WTC11 (cell line): ENCODE measurements around the gene PAPLN. TPM values are rescaled to one million over a fixed set of nuclear protein-coding genes. Genes with fewer than 3 reads are reported as not detected.

Source experiments
- ATAC-seq: fragments of 200-7000 bp; cut with Tn5 transposase; 2 replicates; pipeline ENCODE4 v1.10.0; 2021; ENCODE audit warnings: mild to moderate bottlenecking, moderate library complexity
- CTCF ChIA-PET: fragments of 300-600 bp; sonication (Branson Sonifier 250); formaldehyde crosslinking; loops from one replicate; lab custom pipeline; 2021; ENCODE audit warnings: antibody characterized with exemption; lab: Charles Lee
- POLR2A ChIA-PET: fragments of 350-600 bp; sonication (Branson Sonifier 250); formaldehyde crosslinking; loops from one replicate; lab custom pipeline; 2021; ENCODE audit warnings: antibody characterized with exemption; lab: Charles Lee
- DNase-seq: peaks from one replicate; pipeline ENCODE4 v3.0.0; 2021; ENCODE audit warnings: low spot score
- H3K27ac Mint-ChIP-seq: 2 replicates; pipeline ENCODE4 v1.8.0; 2021; ENCODE audit warnings: mixed read lengths
- H3K27me3 Mint-ChIP-seq: 2 replicates; pipeline ENCODE4 v1.8.0; 2021; ENCODE audit warnings: low read depth, mild to moderate bottlenecking, moderate library complexity, mixed read lengths
- H3K36me3 Mint-ChIP-seq: 2 replicates; pipeline ENCODE4 v1.8.0; 2021; ENCODE audit warnings: mixed read lengths
- H3K4me1 Mint-ChIP-seq: 2 replicates; pipeline ENCODE4 v1.8.0; 2022; ENCODE audit warnings: mixed read lengths
- H3K4me3 Mint-ChIP-seq: 2 replicates; pipeline ENCODE4 v1.8.0; 2021; ENCODE audit warnings: mild to moderate bottlenecking, moderate library complexity, mixed read lengths
- H3K9me3 Mint-ChIP-seq: 2 replicates; pipeline ENCODE4 v1.8.0; 2021; ENCODE audit warnings: mixed read lengths
- CBFB ChIP-seq: sonication (generic); formaldehyde crosslinking; IDR thresholded peaks from 2 replicates; pipeline ENCODE4 v1.8.1; 2022; ENCODE audit warnings: mild to moderate bottlenecking, low read depth, missing genetic modification reagents
- ELF4 ChIP-seq: sonication (generic); formaldehyde crosslinking; IDR thresholded peaks from 2 replicates; pipeline ENCODE4 v1.8.1; 2022; ENCODE audit warnings: low read depth, mild to moderate bottlenecking, moderate library complexity, missing genetic modification reagents
- ESRRA ChIP-seq: sonication (generic); formaldehyde crosslinking; IDR thresholded peaks from 2 replicates; pipeline ENCODE4 v1.8.1; 2022; ENCODE audit warnings: mild to moderate bottlenecking, missing genetic modification reagents, borderline replicate concordance
- FOXP1 ChIP-seq: sonication (generic); formaldehyde crosslinking; IDR thresholded peaks from 2 replicates; pipeline ENCODE4 v1.8.0; 2022; ENCODE audit warnings: missing genetic modification reagents, mild to moderate bottlenecking, moderate library complexity, borderline replicate concordance
- JUN ChIP-seq: sonication (generic); formaldehyde crosslinking; IDR thresholded peaks from 2 replicates; pipeline ENCODE4 v1.8.0; 2023; ENCODE audit warnings: mild to moderate bottlenecking, missing genetic modification reagents
- MXD4 ChIP-seq: fragments of 250-450 bp; sonication (Bioruptor Pico); IDR thresholded peaks from 2 replicates; pipeline ENCODE4 v1.8.0; 2021; ENCODE audit warnings: mild to moderate bottlenecking, moderate library complexity, borderline replicate concordance
- NFE2L1 ChIP-seq: sonication (generic); formaldehyde crosslinking; IDR thresholded peaks from 2 replicates; pipeline ENCODE4 v1.8.1; 2023; ENCODE audit warnings: missing genetic modification reagents
- NR1H2 ChIP-seq: sonication (generic); formaldehyde crosslinking; IDR thresholded peaks from 2 replicates; pipeline ENCODE4 v1.9.0; 2021; ENCODE audit warnings: mild to moderate bottlenecking, moderate library complexity, missing genetic modification reagents
- SOX15 ChIP-seq: fragments of 250-450 bp; sonication (Bioruptor Pico); IDR thresholded peaks from 2 replicates; pipeline ENCODE4 v1.9.0; 2021; ENCODE audit warnings: mild to moderate bottlenecking
- ZBTB21 ChIP-seq: sonication (generic); formaldehyde crosslinking; IDR thresholded peaks from 2 replicates; pipeline ENCODE4 v1.8.1; 2023; ENCODE audit warnings: mild to moderate bottlenecking, missing genetic modification reagents, borderline replicate concordance
- ZNF317 ChIP-seq: sonication (generic); formaldehyde crosslinking; IDR thresholded peaks from 2 replicates; pipeline ENCODE4 v1.8.1; 2023; ENCODE audit warnings: low read depth, mild to moderate bottlenecking, moderate library complexity, missing genetic modification reagents, borderline replicate concordance
- total RNA-seq: library from RNA; stranded (reverse); gene quantifications from 3 replicates; pipeline ENCODE4 v1.2.3, GENCODE V29; 2021
- TF ChIP-seq, protein P1 (sequence below): sonication (generic); formaldehyde crosslinking; IDR thresholded peaks from 2 replicates; pipeline ENCODE4 v1.8.0; 2022; ENCODE audit warnings: mild to moderate bottlenecking, missing genetic modification reagents
- TF ChIP-seq, protein P2 (sequence below): sonication (generic); formaldehyde crosslinking; IDR thresholded peaks from 2 replicates; pipeline ENCODE4 v1.8.1; 2023; ENCODE audit warnings: mild to moderate bottlenecking, moderate library complexity, missing genetic modification reagents
- TF ChIP-seq, protein P3 (sequence below): sonication (generic); formaldehyde crosslinking; conservative IDR thresholded peaks from 2 replicates; pipeline ENCODE4 v1.8.1; 2023; ENCODE audit warnings: mild to moderate bottlenecking, low read depth, missing genetic modification reagents, moderate library complexity
- TF ChIP-seq, protein P4 (sequence below): sonication (generic); formaldehyde crosslinking; IDR thresholded peaks from 2 replicates; pipeline ENCODE4 v1.8.0; 2023; ENCODE audit warnings: missing genetic modification reagents
- TF ChIP-seq, protein P5 (sequence below): fragments of 250-450 bp; sonication (Bioruptor Pico); IDR thresholded peaks from 2 replicates; pipeline ENCODE4 v1.9.0; 2021; ENCODE audit warnings: mild to moderate bottlenecking
- TF ChIP-seq, protein P6 (sequence below): sonication (generic); formaldehyde crosslinking; IDR thresholded peaks from 2 replicates; pipeline ENCODE4 v1.8.1; 2022; ENCODE audit warnings: missing genetic modification reagents, borderline replicate concordance
- TF ChIP-seq, protein P7 (sequence below): sonication (generic); formaldehyde crosslinking; IDR thresholded peaks from 2 replicates; pipeline ENCODE4 v1.8.0; 2022; ENCODE audit warnings: mild to moderate bottlenecking, missing genetic modification reagents
- TF ChIP-seq, protein P8 (sequence below): sonication (generic); formaldehyde crosslinking; IDR thresholded peaks from 2 replicates; pipeline ENCODE4 v1.8.1; 2022; ENCODE audit warnings: mild to moderate bottlenecking, moderate library complexity, missing genetic modification reagents
- TF ChIP-seq, protein P9 (sequence below): sonication (generic); formaldehyde crosslinking; IDR thresholded peaks from 2 replicates; pipeline ENCODE4 v1.8.0; 2022; ENCODE audit warnings: mild to moderate bottlenecking, missing genetic modification reagents

The PAPLN gene
- total RNA-seq, 1 experiment from 2014 or later, result 9.3 TPM

DNA sequence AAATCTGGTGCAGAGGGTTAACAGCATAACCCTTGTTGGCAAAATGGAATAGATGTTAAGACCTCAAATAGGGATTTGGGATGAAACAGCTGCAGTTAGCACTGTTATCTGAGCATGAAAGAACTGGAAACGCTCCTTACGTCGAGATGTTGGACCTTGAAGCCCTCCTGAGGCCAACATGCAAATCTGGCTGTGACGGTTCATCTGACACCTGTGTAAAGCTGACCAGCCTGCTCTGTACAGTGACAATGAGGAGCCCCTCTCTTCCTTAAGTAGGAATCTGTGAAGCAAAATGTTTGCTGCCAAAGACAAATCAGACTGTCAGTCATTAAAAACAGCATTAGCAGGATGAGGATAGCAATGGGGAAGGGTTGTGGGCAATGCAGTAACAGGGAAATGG is 36.5 kb downstream of the PAPLN start (continued):
- no peak for TF ChIP-seq CBFB (CRISPR knock-in tag)
- TF ChIP-seq, protein P1, sequence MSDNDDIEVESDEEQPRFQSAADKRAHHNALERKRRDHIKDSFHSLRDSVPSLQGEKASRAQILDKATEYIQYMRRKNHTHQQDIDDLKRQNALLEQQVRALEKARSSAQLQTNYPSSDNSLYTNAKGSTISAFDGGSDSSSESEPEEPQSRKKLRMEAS (CRISPR knock-in tag), result no peak
- TF ChIP-seq FOXP1, result no peak

DNA sequence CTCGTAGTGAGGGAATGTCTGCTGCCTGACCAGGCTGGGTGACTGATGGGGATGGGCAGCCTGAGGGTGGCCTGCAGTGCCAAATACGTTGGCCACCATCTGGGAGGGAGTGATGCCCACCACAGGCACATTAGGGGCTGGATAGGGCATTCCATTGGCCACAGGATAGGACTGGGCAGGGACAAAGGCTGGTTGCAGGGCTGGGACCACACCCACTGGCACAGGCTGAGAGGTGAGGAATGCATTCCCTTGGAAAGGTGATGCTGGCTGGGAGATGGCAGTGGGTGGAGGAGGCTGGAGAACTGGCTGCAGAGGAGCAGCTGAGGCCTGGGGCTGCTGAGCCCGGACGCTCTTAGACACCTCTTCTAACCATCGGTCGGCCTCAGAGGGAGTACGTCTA is 39.5 kb downstream of the PAPLN start:
- H3K36me3 Mint-ChIP-seq, result peaks cover 25% of the 10 kb centered on the region
- no peak overlapping the region for H3K4me3 Mint-ChIP-seq
- peaks cover 6% of the 10 kb centered on the region for H3K4me1 Mint-ChIP-seq
- H3K27ac Mint-ChIP-seq, result no peak overlapping the region
- no peaks in the 10 kb centered on the region for H3K9me3 Mint-ChIP-seq
- ChIA-PET POLR2A (no interaction called here), CTCF (no interaction called here)
- ATAC-seq (peak; percentile 24; the same call in 1 of the 2 replicates), DNase-seq (no peak)
- peaks cover 2% of the 10 kb centered on the region for H3K27me3 Mint-ChIP-seq
- TF ChIP-seq, protein P2, sequence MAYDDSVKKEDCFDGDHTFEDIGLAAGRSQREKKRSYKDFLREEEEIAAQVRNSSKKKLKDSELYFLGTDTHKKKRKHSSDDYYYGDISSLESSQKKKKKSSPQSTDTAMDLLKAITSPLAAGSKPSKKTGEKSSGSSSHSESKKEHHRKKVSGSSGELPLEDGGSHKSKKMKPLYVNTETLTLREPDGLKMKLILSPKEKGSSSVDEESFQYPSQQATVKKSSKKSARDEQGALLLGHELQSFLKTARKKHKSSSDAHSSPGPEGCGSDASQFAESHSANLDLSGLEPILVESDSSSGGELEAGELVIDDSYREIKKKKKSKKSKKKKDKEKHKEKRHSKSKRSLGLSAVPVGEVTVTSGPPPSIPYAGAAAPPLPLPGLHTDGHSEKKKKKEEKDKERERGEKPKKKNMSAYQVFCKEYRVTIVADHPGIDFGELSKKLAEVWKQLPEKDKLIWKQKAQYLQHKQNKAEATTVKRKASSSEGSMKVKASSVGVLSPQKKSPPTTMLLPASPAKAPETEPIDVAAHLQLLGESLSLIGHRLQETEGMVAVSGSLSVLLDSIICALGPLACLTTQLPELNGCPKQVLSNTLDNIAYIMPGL, result no peak
- TF ChIP-seq, protein P3, sequence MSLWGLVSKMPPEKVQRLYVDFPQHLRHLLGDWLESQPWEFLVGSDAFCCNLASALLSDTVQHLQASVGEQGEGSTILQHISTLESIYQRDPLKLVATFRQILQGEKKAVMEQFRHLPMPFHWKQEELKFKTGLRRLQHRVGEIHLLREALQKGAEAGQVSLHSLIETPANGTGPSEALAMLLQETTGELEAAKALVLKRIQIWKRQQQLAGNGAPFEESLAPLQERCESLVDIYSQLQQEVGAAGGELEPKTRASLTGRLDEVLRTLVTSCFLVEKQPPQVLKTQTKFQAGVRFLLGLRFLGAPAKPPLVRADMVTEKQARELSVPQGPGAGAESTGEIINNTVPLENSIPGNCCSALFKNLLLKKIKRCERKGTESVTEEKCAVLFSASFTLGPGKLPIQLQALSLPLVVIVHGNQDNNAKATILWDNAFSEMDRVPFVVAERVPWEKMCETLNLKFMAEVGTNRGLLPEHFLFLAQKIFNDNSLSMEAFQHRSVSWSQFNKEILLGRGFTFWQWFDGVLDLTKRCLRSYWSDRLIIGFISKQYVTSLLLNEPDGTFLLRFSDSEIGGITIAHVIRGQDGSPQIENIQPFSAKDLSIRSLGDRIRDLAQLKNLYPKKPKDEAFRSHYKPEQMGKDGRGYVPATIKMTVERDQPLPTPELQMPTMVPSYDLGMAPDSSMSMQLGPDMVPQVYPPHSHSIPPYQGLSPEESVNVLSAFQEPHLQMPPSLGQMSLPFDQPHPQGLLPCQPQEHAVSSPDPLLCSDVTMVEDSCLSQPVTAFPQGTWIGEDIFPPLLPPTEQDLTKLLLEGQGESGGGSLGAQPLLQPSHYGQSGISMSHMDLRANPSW (CRISPR knock-in tag), result no peak
- TF ChIP-seq ESRRA (CRISPR knock-in tag) (no peak), FOXP1 (no peak), NFE2L1 (CRISPR knock-in tag) (no peak), JUN (CRISPR knock-in tag) (no peak), ZBTB21 (CRISPR knock-in tag) (no peak), ELF4 (CRISPR knock-in tag) (no peak), NR1H2 (CRISPR knock-in tag) (no peak), MXD4 (CRISPR knock-in tag) (no peak), SOX15 (CRISPR knock-in tag) (no peak), ZNF317 (no peak)
- TF ChIP-seq, protein P4, sequence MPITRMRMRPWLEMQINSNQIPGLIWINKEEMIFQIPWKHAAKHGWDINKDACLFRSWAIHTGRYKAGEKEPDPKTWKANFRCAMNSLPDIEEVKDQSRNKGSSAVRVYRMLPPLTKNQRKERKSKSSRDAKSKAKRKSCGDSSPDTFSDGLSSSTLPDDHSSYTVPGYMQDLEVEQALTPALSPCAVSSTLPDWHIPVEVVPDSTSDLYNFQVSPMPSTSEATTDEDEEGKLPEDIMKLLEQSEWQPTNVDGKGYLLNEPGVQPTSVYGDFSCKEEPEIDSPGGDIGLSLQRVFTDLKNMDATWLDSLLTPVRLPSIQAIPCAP (CRISPR knock-in tag), result no peak
- TF ChIP-seq, protein P5, sequence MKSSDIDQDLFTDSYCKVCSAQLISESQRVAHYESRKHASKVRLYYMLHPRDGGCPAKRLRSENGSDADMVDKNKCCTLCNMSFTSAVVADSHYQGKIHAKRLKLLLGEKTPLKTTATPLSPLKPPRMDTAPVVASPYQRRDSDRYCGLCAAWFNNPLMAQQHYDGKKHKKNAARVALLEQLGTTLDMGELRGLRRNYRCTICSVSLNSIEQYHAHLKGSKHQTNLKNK (CRISPR knock-in tag), result no peak
- TF ChIP-seq, protein P6, sequence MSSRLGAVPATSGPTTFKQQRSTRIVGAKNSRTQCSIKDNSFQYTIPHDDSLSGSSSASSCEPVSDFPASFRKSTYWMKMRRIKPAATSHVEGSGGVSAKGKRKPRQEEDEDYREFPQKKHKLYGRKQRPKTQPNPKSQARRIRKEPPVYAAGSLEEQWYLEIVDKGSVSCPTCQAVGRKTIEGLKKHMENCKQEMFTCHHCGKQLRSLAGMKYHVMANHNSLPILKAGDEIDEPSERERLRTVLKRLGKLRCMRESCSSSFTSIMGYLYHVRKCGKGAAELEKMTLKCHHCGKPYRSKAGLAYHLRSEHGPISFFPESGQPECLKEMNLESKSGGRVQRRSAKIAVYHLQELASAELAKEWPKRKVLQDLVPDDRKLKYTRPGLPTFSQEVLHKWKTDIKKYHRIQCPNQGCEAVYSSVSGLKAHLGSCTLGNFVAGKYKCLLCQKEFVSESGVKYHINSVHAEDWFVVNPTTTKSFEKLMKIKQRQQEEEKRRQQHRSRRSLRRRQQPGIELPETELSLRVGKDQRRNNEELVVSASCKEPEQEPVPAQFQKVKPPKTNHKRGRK, result no peak
- TF ChIP-seq, protein P7, sequence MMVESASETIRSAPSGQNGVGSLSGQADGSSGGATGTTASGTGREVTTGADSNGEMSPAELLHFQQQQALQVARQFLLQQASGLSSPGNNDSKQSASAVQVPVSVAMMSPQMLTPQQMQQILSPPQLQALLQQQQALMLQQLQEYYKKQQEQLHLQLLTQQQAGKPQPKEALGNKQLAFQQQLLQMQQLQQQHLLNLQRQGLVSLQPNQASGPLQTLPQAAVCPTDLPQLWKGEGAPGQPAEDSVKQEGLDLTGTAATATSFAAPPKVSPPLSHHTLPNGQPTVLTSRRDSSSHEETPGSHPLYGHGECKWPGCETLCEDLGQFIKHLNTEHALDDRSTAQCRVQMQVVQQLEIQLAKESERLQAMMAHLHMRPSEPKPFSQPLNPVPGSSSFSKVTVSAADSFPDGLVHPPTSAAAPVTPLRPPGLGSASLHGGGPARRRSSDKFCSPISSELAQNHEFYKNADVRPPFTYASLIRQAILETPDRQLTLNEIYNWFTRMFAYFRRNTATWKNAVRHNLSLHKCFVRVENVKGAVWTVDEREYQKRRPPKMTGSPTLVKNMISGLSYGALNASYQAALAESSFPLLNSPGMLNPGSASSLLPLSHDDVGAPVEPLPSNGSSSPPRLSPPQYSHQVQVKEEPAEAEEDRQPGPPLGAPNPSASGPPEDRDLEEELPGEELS (CRISPR knock-in tag), result no peak
- TF ChIP-seq, protein P8, sequence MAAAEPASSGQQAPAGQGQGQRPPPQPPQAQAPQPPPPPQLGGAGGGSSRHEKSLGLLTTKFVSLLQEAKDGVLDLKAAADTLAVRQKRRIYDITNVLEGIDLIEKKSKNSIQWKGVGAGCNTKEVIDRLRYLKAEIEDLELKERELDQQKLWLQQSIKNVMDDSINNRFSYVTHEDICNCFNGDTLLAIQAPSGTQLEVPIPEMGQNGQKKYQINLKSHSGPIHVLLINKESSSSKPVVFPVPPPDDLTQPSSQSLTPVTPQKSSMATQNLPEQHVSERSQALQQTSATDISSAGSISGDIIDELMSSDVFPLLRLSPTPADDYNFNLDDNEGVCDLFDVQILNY (CRISPR knock-in tag), result no peak
- TF ChIP-seq, protein P9, sequence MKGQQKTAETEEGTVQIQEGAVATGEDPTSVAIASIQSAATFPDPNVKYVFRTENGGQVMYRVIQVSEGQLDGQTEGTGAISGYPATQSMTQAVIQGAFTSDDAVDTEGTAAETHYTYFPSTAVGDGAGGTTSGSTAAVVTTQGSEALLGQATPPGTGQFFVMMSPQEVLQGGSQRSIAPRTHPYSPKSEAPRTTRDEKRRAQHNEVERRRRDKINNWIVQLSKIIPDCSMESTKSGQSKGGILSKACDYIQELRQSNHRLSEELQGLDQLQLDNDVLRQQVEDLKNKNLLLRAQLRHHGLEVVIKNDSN (CRISPR knock-in tag), result no peak
